ENCODE measurements around the gene THAP7. TPM values are rescaled to one million over a fixed set of nuclear protein-coding genes. Genes with fewer than 3 reads are reported as not detected.
"Not testable (repeated sequence)": the region's sequence is repeated elsewhere in the genome, so short reads cannot be mapped to it uniquely, and the experiment has no call there.

The THAP7 gene
- total RNA-seq, 1 experiment from 2014 or later: 24.6 TPM

GRCh38 chr22:20972933-20973577 lies 28.9 kb downstream of the THAP7 start:
- Histone ChIP-seq H3K27me3 (ENCODE audit: insufficient read depth, low read length) (peaks cover 4% of the 10 kb centered on the region; the same call in 1 of the 2 replicates), H3K9me3 (ENCODE audit: control insufficient read depth, low read depth, low read length) (no peaks in the 10 kb centered on the region), H3K4me2 (ENCODE audit: insufficient read depth, insufficient read length, low read length) (no peak overlapping the region), H4K8ac (replicated peaks; ENCODE audit: insufficient read length, low read depth, low read length) (no peak overlapping the region), H2BK15ac (ENCODE audit: low read depth, low read length) (no peak overlapping the region), H3K18ac (ENCODE audit: insufficient read length, low read depth, low read length) (no peak overlapping the region), H2AFZ (ENCODE audit: low read length) (no peak overlapping the region), H3K79me2 (ENCODE audit: insufficient read depth, low read length) (no peaks in the 10 kb centered on the region), H3K14ac (ENCODE audit: insufficient read depth, low read length) (no peak overlapping the region), H3K56ac (ENCODE audit: insufficient read length, low read depth, low read length) (no peak overlapping the region), H2BK20ac (ENCODE audit: low read depth, low read length, poor library complexity, severe bottlenecking) (no peak overlapping the region), H4K20me1 (ENCODE audit: control insufficient read depth, insufficient read depth, insufficient read length) (no peaks in the 10 kb centered on the region), H3T11ph (ENCODE audit: low read length) (no peak overlapping the region), H3K4ac (ENCODE audit: low read depth, low read length) (no peak overlapping the region), H3K79me1 (ENCODE audit: insufficient read depth, low read depth, low read length, poor library complexity, severe bottlenecking) (no peaks in the 10 kb centered on the region), H3K23ac (ENCODE audit: insufficient read length, low read depth, low read length) (no peak overlapping the region), H2BK120ac (ENCODE audit: low read depth, low read length, poor library complexity, severe bottlenecking) (no peak overlapping the region), H2BK5ac (ENCODE audit: insufficient read length, low read length) (no peak overlapping the region), H3K9ac (ENCODE audit: extremely low read depth, insufficient read length, low read length) (no peak overlapping the region), H4K5ac (ENCODE audit: insufficient read length, low read depth, low read length) (no peak overlapping the region), H2BK12ac (ENCODE audit: insufficient read length, low read depth, low read length) (no peak overlapping the region), H4K91ac (ENCODE audit: insufficient read length, low read depth, low read length) (no peak overlapping the region), H2AK5ac (ENCODE audit: insufficient read length, low read length) (no peak overlapping the region), H3K27ac (ENCODE audit: insufficient read length, low read depth, low read length) (no peak overlapping the region), H3K23me2 (ENCODE audit: insufficient read length, low read depth, low read length, poor library complexity, severe bottlenecking) (no peaks in the 10 kb centered on the region), H3K4me1 (ENCODE audit: insufficient read depth, low read length) (no peaks in the 10 kb centered on the region; the same call in 1 of the 2 replicates)
- Mint-ChIP-seq H3K27me3 (ENCODE audit: low read depth) (peaks cover 95% of the 10 kb centered on the region), H3K4me1 (peaks cover 11 to 28% of the 10 kb centered on the region in 2 experiments), H3K4me3 (no peak overlapping the region), H3K27ac (no peak overlapping the region), H3K9me3 (peaks cover 2 to 4% of the 10 kb centered on the region in 2 experiments), H3K36me3 (ENCODE audit: insufficient read depth in 1 of 3, low read depth in 3 of 3) (peaks cover 0 to under 1% (median 0%) of the 10 kb centered on the region in 3 experiments; a peak in 3 of 7 replicates)
- WGBS (ENCODE audit: extremely low coverage, insufficient read length, low lambda C conversion rate): no CpG with 5 or more reads among the region's 21 CpGs
- no peak for TF ChIP-seq CTCF (conservative IDR thresholded peaks at IDR 0.05)
- no peak for DNase-seq

- WGBS (ENCODE audit: extremely low coverage, insufficient read length, low lambda C conversion rate): no CpG with 5 or more reads among the region's 11 CpGs
- not testable (repeated sequence) for H3K9me3 Mint-ChIP-seq; H4K8ac ChIP-seq (replicated peaks; ENCODE audit: insufficient read length, low read depth, low read length); H2BK12ac ChIP-seq (ENCODE audit: insufficient read length, low read depth, low read length); H4K5ac ChIP-seq (ENCODE audit: insufficient read length, low read depth, low read length); H3K4me1 ChIP-seq (ENCODE audit: insufficient read depth, low read length); H4K20me1 ChIP-seq (ENCODE audit: control insufficient read depth, insufficient read depth, insufficient read length); H3K4me3 Mint-ChIP-seq; H3K4ac ChIP-seq (ENCODE audit: low read depth, low read length); H3K4me2 ChIP-seq (ENCODE audit: insufficient read depth, insufficient read length, low read length); H2AFZ ChIP-seq (ENCODE audit: low read length); H3K79me1 ChIP-seq (ENCODE audit: insufficient read depth, low read depth, low read length, poor library complexity, severe bottlenecking); H3K23me2 ChIP-seq (ENCODE audit: insufficient read length, low read depth, low read length, poor library complexity, severe bottlenecking); H3K9me3 ChIP-seq (ENCODE audit: control insufficient read depth, low read depth, low read length); H4K91ac ChIP-seq (ENCODE audit: insufficient read length, low read depth, low read length); H2AK5ac ChIP-seq (ENCODE audit: insufficient read length, low read length); H3K56ac ChIP-seq (ENCODE audit: insufficient read length, low read depth, low read length); H3K27ac Mint-ChIP-seq; H3K36me3 Mint-ChIP-seq (ENCODE audit: insufficient read depth in 1 of 3, low read depth in 3 of 3); H2BK15ac ChIP-seq (ENCODE audit: low read depth, low read length); H3K79me2 ChIP-seq (ENCODE audit: insufficient read depth, low read length); H3K27me3 ChIP-seq (ENCODE audit: insufficient read depth, low read length); H3K23ac ChIP-seq (ENCODE audit: insufficient read length, low read depth, low read length); H2BK20ac ChIP-seq (ENCODE audit: low read depth, low read length, poor library complexity, severe bottlenecking); H3K27ac ChIP-seq (ENCODE audit: insufficient read length, low read depth, low read length); H3T11ph ChIP-seq (ENCODE audit: low read length); DNase-seq; H2BK120ac ChIP-seq (ENCODE audit: low read depth, low read length, poor library complexity, severe bottlenecking); H3K18ac ChIP-seq (ENCODE audit: insufficient read length, low read depth, low read length); H3K9ac ChIP-seq (ENCODE audit: extremely low read depth, insufficient read length, low read length); H3K14ac ChIP-seq (ENCODE audit: insufficient read depth, low read length); H2BK5ac ChIP-seq (ENCODE audit: insufficient read length, low read length)
- H3K4me1 Mint-ChIP-seq: peaks cover 18 to 35% of the 10 kb centered on the region in 2 experiments
- peaks cover 94% of the 10 kb centered on the region for H3K27me3 Mint-ChIP-seq (ENCODE audit: low read depth)
Observed at GRCh38 chr22:20972014-20972694, 29.8 kb downstream of the THAP7 start.

Measured in H9 (cell line).